GM10266 (cell line): Measurements from ENCODE around the gene CCNG1.
"Not testable (repeated sequence)": the region's sequence is repeated elsewhere in the genome, so short reads cannot be mapped to it uniquely, and the experiment has no call there.

ENCODE experiments used
- DNase-seq: peaks from one replicate; pipeline ENCODE4 v3.0.0; 2012; ENCODE audit errors: extremely low spot score
- TF ChIP-seq, protein P1 (sequence below): IDR thresholded peaks from 2 replicates; pipeline ENCODE4 v1.5.1; 2012; ENCODE audit warnings: mild to moderate bottlenecking, low read depth; ENCODE audit not compliant: control insufficient read depth, insufficient read depth; ENCODE audit errors: missing control alignments

The CCNG1 gene

DNA sequence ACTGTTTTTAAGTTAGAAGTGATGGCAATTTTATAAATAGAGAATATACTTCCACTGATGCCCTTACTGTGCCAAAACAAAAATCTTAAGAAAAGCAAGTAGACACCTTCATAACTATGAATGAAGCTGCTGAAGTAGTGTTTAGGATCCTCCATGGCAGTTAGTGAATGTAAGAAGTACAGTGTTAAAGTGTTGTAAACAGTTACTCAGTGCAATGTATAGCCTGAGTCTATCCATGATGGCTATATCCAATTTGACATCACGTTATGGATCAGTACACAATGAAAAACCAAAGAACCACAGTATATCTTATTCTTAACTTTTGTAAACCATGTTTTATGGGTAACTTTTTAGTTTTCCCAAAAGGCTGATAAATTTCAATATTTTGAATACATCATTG lies 7.1 kb downstream of the CCNG1 start:
- TF ChIP-seq, protein P1, sequence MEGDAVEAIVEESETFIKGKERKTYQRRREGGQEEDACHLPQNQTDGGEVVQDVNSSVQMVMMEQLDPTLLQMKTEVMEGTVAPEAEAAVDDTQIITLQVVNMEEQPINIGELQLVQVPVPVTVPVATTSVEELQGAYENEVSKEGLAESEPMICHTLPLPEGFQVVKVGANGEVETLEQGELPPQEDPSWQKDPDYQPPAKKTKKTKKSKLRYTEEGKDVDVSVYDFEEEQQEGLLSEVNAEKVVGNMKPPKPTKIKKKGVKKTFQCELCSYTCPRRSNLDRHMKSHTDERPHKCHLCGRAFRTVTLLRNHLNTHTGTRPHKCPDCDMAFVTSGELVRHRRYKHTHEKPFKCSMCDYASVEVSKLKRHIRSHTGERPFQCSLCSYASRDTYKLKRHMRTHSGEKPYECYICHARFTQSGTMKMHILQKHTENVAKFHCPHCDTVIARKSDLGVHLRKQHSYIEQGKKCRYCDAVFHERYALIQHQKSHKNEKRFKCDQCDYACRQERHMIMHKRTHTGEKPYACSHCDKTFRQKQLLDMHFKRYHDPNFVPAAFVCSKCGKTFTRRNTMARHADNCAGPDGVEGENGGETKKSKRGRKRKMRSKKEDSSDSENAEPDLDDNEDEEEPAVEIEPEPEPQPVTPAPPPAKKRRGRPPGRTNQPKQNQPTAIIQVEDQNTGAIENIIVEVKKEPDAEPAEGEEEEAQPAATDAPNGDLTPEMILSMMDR: no peak
- no peak for DNase-seq

DNA sequence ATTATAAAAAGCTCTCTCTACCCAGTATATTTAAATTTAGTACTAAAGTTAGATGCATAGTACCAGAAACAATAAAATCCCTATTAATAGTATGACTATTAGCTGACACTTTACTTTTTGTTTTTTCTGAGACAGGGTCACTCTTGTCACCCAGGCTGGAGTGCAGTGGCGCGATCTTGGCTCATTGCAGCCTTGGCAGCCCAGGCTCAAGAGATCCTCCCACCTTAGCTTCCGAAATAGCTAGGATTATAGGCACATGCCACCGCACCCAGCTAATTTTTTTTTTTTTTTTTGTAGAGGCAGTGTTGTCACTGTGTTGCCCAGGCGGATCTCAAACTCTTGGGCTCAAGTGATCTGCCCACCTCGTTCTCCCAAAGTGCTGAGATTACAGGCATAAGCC lies 8.0 kb downstream of the CCNG1 start:
- TF ChIP-seq, protein P1: no peak
- no peak for DNase-seq

DNA sequence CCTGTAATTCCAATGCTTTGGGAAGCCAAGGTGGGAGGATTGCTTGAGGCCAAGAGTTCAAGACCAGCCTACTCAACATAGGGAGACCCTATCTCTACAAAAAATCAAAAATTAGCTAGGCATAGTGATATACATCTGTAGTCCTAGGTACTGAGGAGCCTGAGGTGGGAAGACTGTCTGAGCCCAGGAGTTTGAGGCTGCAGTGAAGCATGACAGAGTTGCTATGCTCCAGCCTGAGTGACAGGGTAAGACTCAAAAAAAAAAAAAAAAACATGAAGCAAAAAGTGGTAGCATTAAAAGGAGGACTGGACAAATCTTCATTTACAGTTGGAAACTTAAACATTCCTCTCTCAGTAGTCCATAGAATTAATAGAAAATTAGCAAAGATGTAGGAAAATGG lies 9.8 kb downstream of the CCNG1 start:
- TF ChIP-seq, protein P1: no peak

DNA sequence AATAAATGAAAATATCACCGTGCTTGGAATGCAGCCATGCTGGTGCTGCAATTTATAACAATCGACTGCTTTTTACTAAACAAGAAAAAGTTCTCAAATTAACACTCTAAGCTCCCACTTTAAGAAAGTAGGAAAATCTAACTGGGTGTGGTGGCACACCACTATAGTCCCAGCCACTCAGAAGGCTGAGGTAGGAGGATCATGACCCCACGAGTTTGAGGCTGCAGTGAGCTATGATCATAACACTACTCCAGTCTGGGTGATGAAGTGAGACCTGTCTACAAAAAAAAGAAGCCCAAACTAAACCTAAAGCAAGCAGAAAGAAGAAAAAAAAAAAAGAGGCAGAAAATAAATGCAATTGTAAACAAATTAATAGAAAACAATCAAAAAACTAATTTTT lies 10.5 kb downstream of the CCNG1 start:
- TF ChIP-seq, protein P1: no peak
- DNase-seq: no peak

More for the DNA sequence above, 9.8 kb downstream of the CCNG1 start:
- DNase-seq: no peak

DNA sequence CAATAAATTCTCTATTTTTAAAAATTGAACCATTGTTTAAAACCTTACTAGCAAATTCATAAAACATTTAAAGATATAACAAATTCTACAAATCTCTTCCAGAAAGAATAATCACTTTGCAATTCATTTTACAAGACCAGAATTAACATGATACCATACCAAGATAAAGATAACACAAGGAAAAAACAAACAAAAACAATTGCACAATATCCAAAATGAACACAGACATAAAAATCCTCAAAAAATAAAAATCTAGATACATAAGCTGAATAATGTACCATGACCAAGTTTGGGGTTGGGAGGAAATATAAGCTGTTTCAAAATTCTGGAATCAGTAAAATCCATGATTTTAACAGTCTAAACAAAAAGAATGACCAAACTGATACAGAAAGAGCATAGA lies 11.1 kb downstream of the CCNG1 start:
- TF ChIP-seq, protein P1: no peak
- no peak for DNase-seq

DNA sequence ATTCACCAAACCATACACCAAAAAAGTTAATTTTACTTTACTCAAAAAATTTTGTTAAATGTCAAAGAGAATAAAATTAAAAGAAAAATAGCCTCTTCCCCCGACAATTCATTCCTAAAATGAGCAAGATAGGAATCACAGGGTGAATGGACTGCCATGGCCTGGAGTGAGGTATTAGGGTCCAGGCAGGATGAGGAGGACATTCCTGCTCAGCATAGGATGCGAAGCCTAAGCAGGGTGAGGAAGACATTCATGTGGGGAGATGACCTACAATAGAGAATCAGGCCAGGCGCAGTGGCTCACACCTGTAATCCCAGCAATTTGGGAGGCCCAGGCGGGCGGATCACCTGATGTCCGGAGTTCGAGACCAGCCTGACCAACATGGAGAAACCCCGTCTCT lies 14.1 kb downstream of the CCNG1 start:
- no peak for DNase-seq
- TF ChIP-seq, protein P1: no peak

DNA sequence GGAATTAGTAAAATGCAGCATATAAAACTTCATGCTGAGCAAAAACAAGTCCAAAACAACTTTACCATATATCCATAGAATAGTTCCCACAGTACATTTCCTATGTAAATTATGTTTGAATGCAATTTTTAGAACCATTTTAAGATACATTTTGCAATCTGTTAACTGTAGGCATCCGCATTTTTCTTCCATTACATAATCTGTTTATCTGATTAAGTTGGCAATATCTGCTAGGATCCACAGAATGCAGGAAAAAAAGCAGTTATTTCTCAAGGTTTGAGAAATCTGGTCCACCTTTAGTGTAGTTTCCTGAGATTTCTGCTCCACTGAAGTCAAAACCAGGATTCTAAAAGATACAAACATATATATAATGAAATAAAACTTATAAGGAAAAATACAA lies 16.3 kb downstream of the CCNG1 start:
- TF ChIP-seq, protein P1: no peak
- DNase-seq: no peak

DNA sequence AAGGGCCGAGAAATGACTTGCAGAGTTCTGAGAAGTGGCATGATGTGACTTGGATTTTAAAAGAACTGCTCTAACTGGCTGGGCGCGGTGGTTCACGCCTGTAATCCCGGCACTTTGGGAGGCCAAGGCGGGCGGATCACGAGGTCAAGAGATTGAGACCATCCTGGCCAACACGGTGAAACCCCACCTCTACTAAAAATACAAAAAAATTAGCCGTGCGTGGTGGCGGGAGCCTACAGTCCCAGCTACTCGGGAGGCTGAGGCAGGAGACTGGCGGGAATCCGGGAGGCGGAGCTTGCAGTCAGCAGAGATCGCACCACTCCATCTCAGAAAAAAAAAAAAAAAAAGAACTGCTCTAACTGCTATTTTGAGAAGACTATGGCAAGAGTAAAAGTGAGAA lies 18.0 kb downstream of the CCNG1 start:
- not testable (repeated sequence) for DNase-seq
